ENCODE results near the gene ZKSCAN3.

ZKSCAN3 gene

GRCh38 chr6:28340310-28341095 lies 9.2 kb upstream of the ZKSCAN3 start:
- in situ Hi-C loops (cut with MboI; ENCODE audit: low pct_unique_long_range_greater_than_20kb, low sequenced_read_pairs, unreplicated experiment) = no loop called here
- TF ChIP-seq CTCF (IDR thresholded peaks at IDR 0.05; ENCODE audit: extremely low read depth, insufficient read depth, missing control alignments) = no peak
- DNase-seq (ENCODE audit: low spot score) = no peak

GRCh38 chr6:28343898-28344677 lies 5.7 kb upstream of the ZKSCAN3 start:
- DNase-seq (ENCODE audit: low spot score) = no peak
- in situ Hi-C loops (cut with MboI; ENCODE audit: low pct_unique_long_range_greater_than_20kb, low sequenced_read_pairs, unreplicated experiment) = no loop called here
- no peak for TF ChIP-seq CTCF (IDR thresholded peaks at IDR 0.05; ENCODE audit: extremely low read depth, insufficient read depth, missing control alignments)

- in situ Hi-C loops (cut with MboI; ENCODE audit: low pct_unique_long_range_greater_than_20kb, low sequenced_read_pairs, unreplicated experiment) = no loop called here
- TF ChIP-seq CTCF (IDR thresholded peaks at IDR 0.05; ENCODE audit: extremely low read depth, insufficient read depth, missing control alignments) = no peak
- no peak for DNase-seq (ENCODE audit: low spot score)
Observed at GRCh38 chr6:28345201-28345600, 4.5 kb upstream of the ZKSCAN3 start.

- in situ Hi-C loops (cut with MboI; ENCODE audit: low pct_unique_long_range_greater_than_20kb, low sequenced_read_pairs, unreplicated experiment) = no loop called here
- no peak for TF ChIP-seq CTCF (IDR thresholded peaks at IDR 0.05; ENCODE audit: extremely low read depth, insufficient read depth, missing control alignments)
- DNase-seq (ENCODE audit: low spot score) = no peak
Observed at GRCh38 chr6:28347119-28347518, 2.6 kb upstream of the ZKSCAN3 start.

- no peak for TF ChIP-seq CTCF (IDR thresholded peaks at IDR 0.05; ENCODE audit: extremely low read depth, insufficient read depth, missing control alignments)
- in situ Hi-C loops (cut with MboI; ENCODE audit: low pct_unique_long_range_greater_than_20kb, low sequenced_read_pairs, unreplicated experiment) = no loop called here
- DNase-seq (ENCODE audit: low spot score) = no peak
Observed at GRCh38 chr6:28349344-28349891, 329 bp upstream of the ZKSCAN3 start.

GRCh38 chr6:28351087-28351486 lies 1.3 kb downstream of the ZKSCAN3 start:
- no peak for DNase-seq (ENCODE audit: low spot score)
- in situ Hi-C loops (cut with MboI; ENCODE audit: low pct_unique_long_range_greater_than_20kb, low sequenced_read_pairs, unreplicated experiment) = loop anchor here (10.0 to 25.0 kb wide), 2 partner anchors 216 to 1189 kb away; no protein-coding TSS in a partner anchor

More at GRCh38 chr6:28351087-28351486, 1.3 kb downstream of the ZKSCAN3 start:
- TF ChIP-seq CTCF (IDR thresholded peaks at IDR 0.05; ENCODE audit: extremely low read depth, insufficient read depth, missing control alignments) = no peak
